Measurements from ENCODE around the gene SCUBE3. TPM values are rescaled to one million over a fixed set of nuclear protein-coding genes. Genes with fewer than 3 reads are reported as not detected.

SCUBE3 gene
- total and polyA plus RNA-seq, 2 of the 4 experiments (the other 2 are of a cell fraction) = 19.9 to 45.5 TPM

DNA sequence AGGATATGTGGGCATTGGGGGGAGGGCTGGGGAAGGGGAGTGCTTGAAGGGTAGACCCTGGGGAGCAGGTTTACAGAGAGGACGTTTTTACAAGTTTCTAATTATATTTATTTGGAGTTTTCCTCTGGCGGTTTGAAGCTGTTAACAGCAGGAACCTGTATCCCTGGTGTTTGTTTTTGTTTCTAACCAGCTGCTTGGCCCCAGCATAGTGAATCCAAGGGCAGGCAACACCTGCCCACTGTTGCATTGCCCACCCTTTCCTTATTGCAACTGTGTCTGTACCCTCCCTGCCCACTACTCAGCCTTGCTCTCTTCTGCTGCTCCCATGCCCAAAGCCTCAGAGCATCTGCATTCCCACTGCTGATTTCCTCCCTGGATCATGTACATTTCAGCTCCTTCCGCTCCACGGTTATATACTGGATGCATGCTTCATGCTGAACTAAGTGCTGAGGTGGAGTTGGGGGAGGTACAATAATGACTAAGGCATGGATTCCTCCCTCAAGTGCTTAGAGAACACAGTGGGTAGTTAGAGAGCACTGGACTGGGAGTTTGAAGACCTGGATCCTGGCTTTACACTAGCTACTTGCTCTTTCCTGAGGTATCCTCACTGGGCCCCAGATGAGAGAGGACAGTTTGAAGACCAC is 6.0 kb downstream of the SCUBE3 start:
- no peak for TF ChIP-seq RCOR1 (IDR thresholded peaks at IDR 0.05; ENCODE audit: insufficient replicate concordance, low read length)
- no peak for TF ChIP-seq CHD1 (IDR thresholded peaks at IDR 0.05; ENCODE audit: low read depth, low read length)
- TF ChIP-seq CEBPB (IDR thresholded peaks at IDR 0.05; ENCODE audit: low read depth, low read length) = no peak
- no peak for TF ChIP-seq SMC3 (IDR thresholded peaks at IDR 0.05; ENCODE audit: low read depth, low read length)
- no peak for TF ChIP-seq BHLHE40 (IDR thresholded peaks at IDR 0.05; ENCODE audit: low read depth, low read length)
- no peak for TF ChIP-seq MAZ (IDR thresholded peaks at IDR 0.05; ENCODE audit: borderline replicate concordance, low read depth, low read length)
- no peak for TF ChIP-seq RAD21 (IDR thresholded peaks at IDR 0.05; ENCODE audit: low read length)
- ChIA-PET CTCF (no interaction called here), POLR2A (ENCODE audit: unreplicated experiment) (no interaction called here)
- Histone ChIP-seq H2AK5ac (ENCODE audit: low read depth, low read length) (no peak overlapping the region), H4K91ac (ENCODE audit: insufficient read depth, low read depth, low read length) (no peak overlapping the region), H3K9ac (ENCODE audit: low read depth, low read length) (no peak overlapping the region), H2BK5ac (ENCODE audit: low read depth, low read length, poor library complexity, severe bottlenecking) (no peak overlapping the region), H2BK20ac (ENCODE audit: low read depth, low read length) (no peak overlapping the region), H3K4ac (ENCODE audit: low read depth, low read length) (no peak overlapping the region), H3K9me1 (ENCODE audit: insufficient read depth, low read length) (peaks cover 22% of the 10 kb centered on the region; the same call in 1 of the 2 replicates), H3K23ac (ENCODE audit: low read depth, low read length) (no peak overlapping the region), H3K27me3 (ENCODE audit: control insufficient read depth, insufficient read depth, low read length) (no peaks in the 10 kb centered on the region), H4K20me1 (ENCODE audit: insufficient read depth, low read length) (peaks cover 18% of the 10 kb centered on the region), H3K18ac (ENCODE audit: low read depth, low read length) (no peak overlapping the region), H3K4me1 (ENCODE audit: control insufficient read depth, insufficient read depth, low read length) (peaks cover 31% of the 10 kb centered on the region), H2AFZ (replicated peaks; ENCODE audit: low read length, poor library complexity) (no peak overlapping the region), H2BK120ac (ENCODE audit: low read depth, low read length) (no peak overlapping the region), H3K4me2 (ENCODE audit: low read depth, low read length) (no peak overlapping the region), H2BK15ac (ENCODE audit: low read depth, low read length) (no peak overlapping the region), H3K79me1 (ENCODE audit: low read depth in 1 of 2, low read length in 2 of 2) (peaks cover 5 to 25% of the 10 kb centered on the region in 2 experiments; a peak in 2 of 4 replicates), H3K9me3 (ENCODE audit: control insufficient read depth, insufficient read depth, low read length) (no peaks in the 10 kb centered on the region), H3K4me3 (ENCODE audit: insufficient read depth, low read depth, low read length) (no peak overlapping the region), H4K5ac (ENCODE audit: low read depth, low read length) (no peak overlapping the region), H3K27ac (ENCODE audit: insufficient read depth, low read length) (no peak overlapping the region), H3K56ac (ENCODE audit: extremely low read depth, insufficient read depth, low read length) (no peak overlapping the region), H3K36me3 (ENCODE audit: control insufficient read depth, insufficient read depth, low read length) (no peaks in the 10 kb centered on the region), H3K14ac (replicated peaks; ENCODE audit: low read depth, low read length) (no peak overlapping the region; the same call in 1 of the 2 replicates), H4K8ac (ENCODE audit: low read depth in 2 of 2, low read length in 2 of 2) (no peak overlapping the region), H2AK9ac (replicated peaks; ENCODE audit: low read depth, low read length, poor library complexity) (no peak overlapping the region)
- in situ Hi-C loops (cut with MboI; ENCODE audit: low sequenced_read_pairs) = no loop called here
- WGBS, 2 experiments (ENCODE audit: extremely low coverage in 2 of 2, insufficient read length in 1 of 2) = no CpG with 5 or more reads among the region's 4 CpGs
- peak; percentile 55 for DNase-seq
- no peak for ATAC-seq (ENCODE audit: low read depth)
- dilution Hi-C loops (cut with HindIII; ENCODE audit: low sequenced_read_pairs, unreplicated experiment) = no loop called here
- intact Hi-C loops (cut with micrococcal nuclease) = no loop called here
- BruUV-seq (replicated peaks) = no TSS peak

All from IMR-90 (cell line).